LNCaP clone FGC (cell line): ENCODE results near the gene ATXN7L3.
A peak's percentile ranks its signal among the peaks of the same experiment; 100 is the strongest.

Experiments
- DNase-seq: peaks from one replicate; pipeline ENCODE4 v3.0.0-alpha.2; 2011; ENCODE audit warnings: low read depth
- H3K4me3 ChIP-seq: 2 replicates; pipeline ENCODE4 v1.5.1; 2011; ENCODE audit warnings: mild to moderate bottlenecking, low read depth, low read length, control low read depth
- CTCF ChIP-seq: IDR thresholded peaks from 2 replicates; pipeline ENCODE4 v1.5.1; 2012; ENCODE audit warnings: mild to moderate bottlenecking; ENCODE audit not compliant: control insufficient read depth, insufficient read depth; ENCODE audit errors: extremely low read depth

Gene ATXN7L3

GRCh38 chr17:44206825-44207155 lies 7.1 kb upstream of the ATXN7L3 start:
- no peak overlapping the region for H3K4me3 ChIP-seq
- TF ChIP-seq CTCF: no peak
- DNase-seq: no peak

- TF ChIP-seq CTCF: 0 out of 2 replicates have a peak, but pooled peaks have one; percentile 10
- no peak for DNase-seq
Observed at GRCh38 chr17:44205962-44206824, 6.5 kb upstream of the ATXN7L3 start.

GRCh38 chr17:44204441-44204882 lies 4.8 kb upstream of the ATXN7L3 start:
- no peak overlapping the region for H3K4me3 ChIP-seq
- no peak for DNase-seq

More at GRCh38 chr17:44205962-44206824, 6.5 kb upstream of the ATXN7L3 start:
- no peak overlapping the region for H3K4me3 ChIP-seq

GRCh38 chr17:44203731-44204440 lies 4.2 kb upstream of the ATXN7L3 start:
- DNase-seq: no peak
- peak; percentile 39 for TF ChIP-seq CTCF
- H3K4me3 ChIP-seq: no peak overlapping the region

More at GRCh38 chr17:44204441-44204882, 4.8 kb upstream of the ATXN7L3 start:
- no peak for TF ChIP-seq CTCF

- H3K4me3 ChIP-seq: no peak overlapping the region
- DNase-seq: no peak
- no peak for TF ChIP-seq CTCF
Observed at GRCh38 chr17:44202756-44203155, 3.1 kb upstream of the ATXN7L3 start.

- H3K4me3 ChIP-seq: peak overlapping the region; percentile 63
- no peak for DNase-seq
- TF ChIP-seq CTCF: no peak
Observed at GRCh38 chr17:44200478-44201155, 933 bp upstream of the ATXN7L3 start.
